ENCODE measurements around the gene CORO2A.

DNA sequence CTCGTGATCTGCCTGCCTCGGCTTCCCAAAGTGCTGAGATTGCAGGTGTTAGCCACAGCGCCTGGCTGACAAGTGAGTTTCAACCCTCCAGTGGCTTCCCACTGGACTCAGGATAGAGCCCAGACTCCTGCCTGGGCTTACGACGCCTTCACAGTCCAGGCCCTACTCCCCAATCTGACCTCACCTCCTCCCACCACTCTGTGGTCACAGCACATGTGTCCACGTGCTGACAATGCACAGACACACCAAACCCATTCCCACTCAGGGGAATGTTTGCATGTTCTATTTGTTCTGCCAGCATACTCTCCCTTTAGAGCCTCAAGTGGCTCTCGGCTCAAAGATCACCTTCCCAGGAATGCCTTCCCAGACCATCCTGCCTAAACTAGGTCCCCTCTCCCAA, 42.3 kb downstream of the CORO2A start:
- no peak for TF ChIP-seq EGR1 (IDR thresholded peaks at IDR 0.05)
- TF ChIP-seq, protein P1, sequence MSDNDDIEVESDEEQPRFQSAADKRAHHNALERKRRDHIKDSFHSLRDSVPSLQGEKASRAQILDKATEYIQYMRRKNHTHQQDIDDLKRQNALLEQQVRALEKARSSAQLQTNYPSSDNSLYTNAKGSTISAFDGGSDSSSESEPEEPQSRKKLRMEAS (IDR thresholded peaks at IDR 0.05) = no peak

All from Ishikawa (cell line).